Measurements from ENCODE around the gene CDR2L.

- TF ChIP-seq CTCF (IDR thresholded peaks at IDR 0.05) (no peak), POLR2AphosphoS5 (IDR thresholded peaks at IDR 0.05) (no peak), POLR2A (IDR thresholded peaks at IDR 0.05; ENCODE audit: low read depth) (no peak), EP300 (IDR thresholded peaks at IDR 0.05) (no peak)
Measured at GRCh38 chr17:74949455-74950115, 37.8 kb upstream of the CDR2L start.
